K562 (cell line): ENCODE measurements around the gene HSF5. TPM values are rescaled to one million over a fixed set of nuclear protein-coding genes. Genes with fewer than 3 reads are reported as not detected.
A peak's percentile ranks its signal among the peaks of the same experiment; 100 is the strongest.

Experiments
- ATAC-seq: fragments of 200-7000 bp; cut with Tn5 transposase; 3 replicates; pipeline ENCODE4 v1.9.1; 2020; ENCODE audit warnings: moderate library complexity
- BruUV-seq: library from RNA; stranded (reverse); fragments of 400-500 nt; replicated peaks from 2 replicates; lab custom pipeline; 2021; lab: Mats Ljungman, UMichigan
- CTCF ChIA-PET: fragments of 300-600 bp; formaldehyde crosslinking; extraction: SDS; loops from one replicate; lab custom pipeline; 2021; ENCODE audit warnings: low intra/inter-chr PET ratio; lab: Yijun Ruan, JAX
- POLR2A ChIA-PET: fragments of 300-600, 350-650 bp; sonication (Branson Sonifier 250); formaldehyde crosslinking; extraction: SDS; loops from one replicate; lab custom pipeline; 2021; ENCODE audit warnings: antibody characterized with exemption, inconsistent platforms; lab: Yijun Ruan, JAX
- DNase-seq, 4 experiments: peaks; one replicate each; pipeline versions ENCODE4 v3.0.0 to v3.0.0-alpha.2; 2011 to 2018; ENCODE audit warnings: low spot score in 3 of 4, mixed read lengths in 3 of 4; ENCODE audit errors: extremely low read depth in 1 of 4
- FAIRE-seq: peaks from 2 replicates; lab custom pipeline; 2011; peaks lifted over from hg19 to GRCh38; lab: Jason Lieb, UNC
- H2AFZ ChIP-seq: 2 replicates; pipeline ENCODE4 v1.6.0; 2011; ENCODE audit warnings: low read depth, low read length, control low read depth, inconsistent platforms
- H3K27ac ChIP-seq: fragments of 200-600 bp; 3 replicates; pipeline ENCODE4 v1.8.0; 2011; ENCODE audit warnings: low read depth, mild to moderate bottlenecking, control low read depth, inconsistent platforms, low read length, moderate library complexity, mixed read lengths; ENCODE audit errors: extremely low read depth
- H3K27me3 ChIP-seq, 2 experiments: fragments of 300-600 bp in 1 of 2; 2 replicates in 1 of 2; 3 replicates in 1 of 2; pipeline versions ENCODE4 v1.6.0 to v1.8.0; 2011; ENCODE audit warnings: inconsistent platforms in 2 of 2, low read length in 2 of 2, mild to moderate bottlenecking in 1 of 2, mixed read lengths in 1 of 2, moderate library complexity in 1 of 2; ENCODE audit not compliant: control insufficient read depth in 2 of 2, insufficient read depth in 2 of 2
- H3K36me3 ChIP-seq: fragments of 300-600 bp; 3 replicates; pipeline ENCODE4 v1.8.0; 2011; ENCODE audit warnings: mild to moderate bottlenecking, low read length, inconsistent platforms; ENCODE audit not compliant: control insufficient read depth, insufficient read depth
- H3K4me1 ChIP-seq, 2 experiments: fragments of 200-600 bp in 1 of 2; replicated peaks in 1 of 2; 2 replicates in 1 of 2; 3 replicates in 1 of 2; pipeline versions ENCODE4 v1.5.1 to v1.8.0; 2011; ENCODE audit warnings: inconsistent platforms in 2 of 2, low read length in 2 of 2, mild to moderate bottlenecking in 1 of 2, mixed read lengths in 1 of 2, moderate library complexity in 1 of 2; ENCODE audit not compliant: control insufficient read depth in 2 of 2, insufficient read depth in 2 of 2
- H3K4me2 ChIP-seq: 2 replicates; pipeline ENCODE4 v1.6.1; 2011; ENCODE audit warnings: low read length, control low read depth, inconsistent platforms, mixed read lengths; ENCODE audit not compliant: insufficient read depth
- H3K4me3 ChIP-seq: fragments of 200-600 bp; sonication (generic), shearing (Covaris generic); 2 replicates; pipeline ENCODE4 v1.5.1; 2016; ENCODE audit warnings: control low read depth, inconsistent platforms
- H3K79me2 ChIP-seq: fragments of 200-600 bp; 3 replicates; pipeline ENCODE4 v1.8.0; 2011; ENCODE audit warnings: low read length, inconsistent platforms; ENCODE audit not compliant: control insufficient read depth, insufficient read depth
- H3K9ac ChIP-seq, 2 experiments: 2 replicates each; pipeline versions ENCODE4 v1.6.0 to v1.6.1; 2011; ENCODE audit warnings: low read depth in 2 of 2, low read length in 2 of 2, control low read depth in 1 of 2, inconsistent platforms in 1 of 2, mild to moderate bottlenecking in 1 of 2, mixed read lengths in 1 of 2; ENCODE audit not compliant: insufficient read depth in 1 of 2
- H3K9me1 ChIP-seq: one replicate; pipeline ENCODE4 v1.6.0; 2011; ENCODE audit warnings: inconsistent platforms, mild to moderate bottlenecking, low read length, moderate library complexity; ENCODE audit not compliant: control insufficient read depth, insufficient read depth
- H3K9me3 ChIP-seq: replicated peaks from 2 replicates; pipeline ENCODE4 v1.5.1; 2011; ENCODE audit warnings: low read depth, low read length, inconsistent platforms; ENCODE audit not compliant: control insufficient read depth, insufficient read depth
- H4K20me1 ChIP-seq: replicated peaks from 2 replicates; pipeline ENCODE4 v1.6.1; 2011; ENCODE audit warnings: low read length, inconsistent platforms, mixed read lengths; ENCODE audit not compliant: control insufficient read depth, insufficient read depth
- ELF2 ChIP-seq: fragments of 250-450 bp; sonication (Bioruptor Pico); IDR thresholded peaks from 2 replicates; pipeline ENCODE4 v1.5.0; 2021; ENCODE audit warnings: mild to moderate bottlenecking
- ELK1 ChIP-seq: sonication (generic); formaldehyde crosslinking; IDR thresholded peaks from 2 replicates; pipeline ENCODE4 v1.8.1; 2022; ENCODE audit warnings: missing genetic modification reagents
- HDAC6 ChIP-seq: IDR thresholded peaks from 2 replicates; pipeline ENCODE4 v1.6.1; 2012; ENCODE audit warnings: low read depth, mild to moderate bottlenecking, control low read depth, inconsistent platforms, low read length, moderate library complexity
- HOXB6 ChIP-seq: fragments of 250-450 bp; sonication (Bioruptor Pico); IDR thresholded peaks from 2 replicates; pipeline ENCODE4 v1.5.1; 2022; ENCODE audit warnings: mild to moderate bottlenecking, borderline replicate concordance
- KHSRP ChIP-seq: fragments of 450-650 bp; IDR thresholded peaks from 2 replicates; pipeline ENCODE4 v1.6.1; 2017
- LEF1 ChIP-seq: fragments of 450-650 bp; IDR thresholded peaks from 2 replicates; pipeline ENCODE4 v1.6.1; 2016; ENCODE audit warnings: mild to moderate bottlenecking
- MCM3 ChIP-seq: fragments of 450-650 bp; IDR thresholded peaks from 2 replicates; pipeline ENCODE4 v1.6.1; 2016
- NRF1 ChIP-seq, 2 experiments: fragments of 450-650 bp; IDR thresholded peaks in 1 of 2; conservative IDR thresholded peaks in 1 of 2; 2 replicates each; pipeline ENCODE4 v1.6.1; 2014; ENCODE audit warnings: mild to moderate bottlenecking in 2 of 2
- PHF21A ChIP-seq: fragments of 450-650 bp; IDR thresholded peaks from 2 replicates; pipeline ENCODE4 v1.6.1; 2017; ENCODE audit warnings: low read depth, borderline replicate concordance
- STAT5B ChIP-seq: fragments of 250-450 bp; sonication (Bioruptor Pico); IDR thresholded peaks from 2 replicates; pipeline ENCODE4 v1.8.0; 2021; ENCODE audit warnings: mild to moderate bottlenecking, inconsistent platforms
- THAP7 ChIP-seq: fragments of 250-450 bp; sonication (Bioruptor Pico); IDR thresholded peaks from 2 replicates; pipeline ENCODE4 v1.5.0; 2021
- ZBTB9 ChIP-seq: fragments of 450-650 bp; formaldehyde crosslinking; IDR thresholded peaks from 2 replicates; pipeline ENCODE4 v1.4.0; 2020; ENCODE audit warnings: mild to moderate bottlenecking, moderate library complexity
- ZNF24 ChIP-seq: fragments of 450-650 bp; IDR thresholded peaks from 2 replicates; pipeline ENCODE4 v1.6.1; 2016
- ZNF408 ChIP-seq: fragments of 250-450 bp; sonication (Bioruptor Pico); IDR thresholded peaks from 2 replicates; pipeline ENCODE4 v1.4.0; 2020; ENCODE audit warnings: low read depth, mild to moderate bottlenecking, moderate library complexity
- WGBS: fragments of 100-300 bp; shearing (Covaris generic); methylation state at CpG from one replicate; pipeline ENCODE4 v1.1.6; 2016; ENCODE audit warnings: low coverage, mixed read lengths; ENCODE audit not compliant: insufficient coverage; ENCODE audit errors: missing lambda C conversion rate; 5-methylcytosine and 5-hydroxymethylcytosine counted together
- in situ Hi-C: fragments of 300-500 bp; cut with MboI; formaldehyde crosslinking; loops from 4 replicates; pipeline ENCODE4 v1.15.0; 2018; ENCODE audit warnings: inconsistent platforms, mixed read lengths
- intact Hi-C: fragments of 100-400 bp; cut with micrococcal nuclease; formaldehyde crosslinking; loops from 2 replicates; pipeline ENCODE4 v1.14.2; 2022
- polyA plus RNA-seq, 8 experiments: library from polyadenylated mRNA; depleted of rRNA in 4 of 8; stranded (reverse) in 5 of 8; unstranded in 3 of 8; fragments of >200 nt; fragmentation: Nextera tagmentation in 2 of 8; fragmentation: Illumina TruSeq in 1 of 8; extraction: Ambion mirVana in 2 of 8; extraction: Trizol in 1 of 8; gene quantifications; 2 replicates each; pipeline versions ENCODE4 v1.2.1 to v1.2.3, GENCODE V29; 2011 to 2014; ENCODE audit warnings: inconsistent platforms in 1 of 8, missing spikeins in 1 of 8
- total RNA-seq, 7 experiments: library from RNA; depleted of rRNA in 6 of 7; stranded (reverse); fragments of >200 nt in 6 of 7; fragmentation: Illumina TruSeq in 2 of 7; extraction: Trizol in 2 of 7; gene quantifications; 2 replicates each; pipeline versions ENCODE4 v1.2.1 to v1.2.3, GENCODE V29; 2011 to 2021; ENCODE audit warnings: low replicate concordance in 1 of 7

HSF5 gene
- total and polyA plus RNA-seq, 9 of the 15 experiments (the other 6 are each of a cell fraction or from before 2014, with no cell fraction given) = 0.04 TPM; not detected in 8

GRCh38 chr17:58514770-58515157, 26.6 kb upstream of the HSF5 start:
- no peak for DNase-seq
- H3K27me3 ChIP-seq = no peaks in the 10 kb centered on the region

GRCh38 chr17:58513965-58514769, 26.0 kb upstream of the HSF5 start, which contains the start of gene MTMR4:
Gene MTMR4 (minus strand): TSS chr17:58514638. CDS start chr17:58514407, 231 bp downstream.
- peak within 1 kb of the TSS; percentile 55 for H3K27ac ChIP-seq
- CTCF ChIA-PET = no interaction called here
- in situ Hi-C loops = no loop called here
- no peak for TF ChIP-seq LEF1
- no peak for TF ChIP-seq STAT5B (CRISPR knock-in tag)
- TF ChIP-seq ZBTB9 (CRISPR knock-in tag) = 0 out of 2 replicates have a peak, but pooled peaks have one; percentile 24
- TF ChIP-seq ZNF408 (CRISPR knock-in tag) = no peak
- no peak for TF ChIP-seq KHSRP
- no peak for TF ChIP-seq MCM3
- no peak for TF ChIP-seq ELK1 (CRISPR knock-in tag)
- no peak for TF ChIP-seq HOXB6 (CRISPR knock-in tag)
- TF ChIP-seq THAP7 (CRISPR knock-in tag) = 0 out of 2 replicates have a peak, but pooled peaks have one; percentile 29
- TF ChIP-seq PHF21A = no peak

More at GRCh38 chr17:58514770-58515157, 26.6 kb upstream of the HSF5 start:
- Histone ChIP-seq H3K79me2 (peaks cover 27% of the 10 kb centered on the region), H3K4me3 (peak overlapping the region; percentile 57), H3K9ac (peak overlapping the region in 1 of 2 experiments; percentile 31; a peak in 3 of 4 replicates), H3K9me1 (no peaks in the 10 kb centered on the region), H3K27ac (0 out of 3 replicates have a peak overlapping the region, but pooled peaks have one; percentile 14), H3K4me2 (peak overlapping the region; percentile 93), H3K36me3 (peaks cover 45% of the 10 kb centered on the region), H3K4me1 (peaks cover 29 to 31% of the 10 kb centered on the region in 2 experiments), H2AFZ (peak overlapping the region; percentile 35), H4K20me1 (no peaks in the 10 kb centered on the region), H3K9me3 (no peaks in the 10 kb centered on the region)
- ATAC-seq = no peak
- WGBS = 51% methylated on average over 7 of the region's 11 CpGs
- in situ Hi-C loops (no loop called here), intact Hi-C loops (loop anchor here (5.0 kb wide), 1 partner anchor 63 kb away; no protein-coding TSS in a partner anchor)
- POLR2A ChIA-PET = interaction anchor here (0.5 to 2.9 kb wide), 16 partner anchors 9 to 640 kb away, joined by 3 to 35 read pairs (median 3); partner anchors contain the start of gene SKA2
- CTCF ChIA-PET = no interaction called here
- TF ChIP-seq ELF2 (CRISPR knock-in tag) (0 out of 2 replicates have a peak, but pooled peaks have one; percentile 28), ZNF24 (no peak), NRF1 (conservative IDR thresholded peaks at IDR 0.05 in 1 of 2, IDR thresholded peaks at IDR 0.05 in 1 of 2) (0 out of 4 replicates have a peak, but pooled peaks of 1 of the 2 experiments have one; percentile 5), HDAC6 (no peak)
- FAIRE-seq = no peak
- BruUV-seq = no TSS peak

More at GRCh38 chr17:58513965-58514769, 26.0 kb upstream of the HSF5 start, which contains the start of gene MTMR4:
- Histone ChIP-seq H3K4me3 (peak within 1 kb of the TSS; percentile 57), H3K27me3 (no peaks in the 10 kb centered on the region), H2AFZ (peak within 1 kb of the TSS; percentile 41), H3K4me1 (peaks cover 26 to 31% of the 10 kb centered on the region in 2 experiments), H3K79me2 (peaks cover 27% of the 10 kb centered on the region), H3K9me3 (no peaks in the 10 kb centered on the region), H4K20me1 (no peaks in the 10 kb centered on the region), H3K36me3 (peaks cover 49% of the 10 kb centered on the region), H3K9me1 (no peaks in the 10 kb centered on the region), H3K4me2 (peak within 1 kb of the TSS; percentile 93), H3K9ac (peak within 1 kb of the TSS; percentile 64 to 93)
- BruUV-seq = no TSS peak
- FAIRE-seq (peak; percentile 56), DNase-seq (peak; percentile 91 to 95 (median 94)), ATAC-seq (peak; percentile 77)
- under 1% methylated on average over 33 of the region's 64 CpGs for WGBS
- POLR2A ChIA-PET = interaction anchor here (0.5 to 2.9 kb wide), 17 partner anchors 9 to 641 kb away, joined by 3 to 35 read pairs (median 3); partner anchors contain the start of gene SKA2
- intact Hi-C loops = no loop called here
